T-helper 2 cell (primary cell): Measurements from ENCODE around the gene NUDT5.
"Not testable (repeated sequence)": the region's sequence is repeated elsewhere in the genome, so short reads cannot be mapped to it uniquely, and the experiment has no call there.

Experiments
- DNase-seq, 5 experiments: peaks; one replicate each; pipeline versions ENCODE4 v3.0.0 to v3.0.0-alpha.2; 2012 to 2022

NUDT5 gene

GRCh38 chr10:12202226-12202625 is 6.5 kb upstream of the NUDT5 start:
- DNase-seq: peak in 1 of 5 experiments; percentile 40

GRCh38 chr10:12201543-12201942 is 5.9 kb upstream of the NUDT5 start:
- DNase-seq: peak in 1 of 5 experiments; percentile 79

- no peak for DNase-seq
These were observed 5.2 kb upstream of the NUDT5 start for GRCh38 chr10:12200850-12201249.

GRCh38 chr10:12198156-12198555 is 2.5 kb upstream of the NUDT5 start:
- DNase-seq: peak in 1 of 5 experiments; percentile 87

GRCh38 chr10:12196531-12197211 is 980 bp upstream of the NUDT5 start:
- peak in 1 of 5 experiments; percentile 31 for DNase-seq

- DNase-seq: no peak
These were observed 449 bp downstream of the NUDT5 start for GRCh38 chr10:12195281-12195602.

GRCh38 chr10:12194752-12195271 is 879 bp downstream of the NUDT5 start:
- peak in 3 of 5 experiments; percentile 17 to 70 (median 20) for DNase-seq

- no peak for DNase-seq
These were observed 2.5 kb downstream of the NUDT5 start for GRCh38 chr10:12193193-12193592.

- no peak for DNase-seq
These were observed 4.0 kb downstream of the NUDT5 start for GRCh38 chr10:12191715-12192114.

- DNase-seq: no peak
These were observed 6.3 kb downstream of the NUDT5 start for GRCh38 chr10:12189426-12189825.

- DNase-seq: no peak
These were observed 7.0 kb downstream of the NUDT5 start for GRCh38 chr10:12188656-12189055.

GRCh38 chr10:12187321-12187905 is 8.3 kb downstream of the NUDT5 start:
- DNase-seq: no peak

GRCh38 chr10:12186323-12186722 is 9.4 kb downstream of the NUDT5 start:
- DNase-seq: no peak

GRCh38 chr10:12184165-12184564 is 11.5 kb downstream of the NUDT5 start:
- no peak for DNase-seq

- DNase-seq: peak in 4 of 5 experiments; percentile 34 to 98 (median 62)
These were observed 14.5 kb downstream of the NUDT5 start for GRCh38 chr10:12181065-12181775.

- DNase-seq: no peak
These were observed 15.3 kb downstream of the NUDT5 start for GRCh38 chr10:12180221-12180974.

GRCh38 chr10:12179606-12180170 is 16.0 kb downstream of the NUDT5 start:
- DNase-seq: no peak

GRCh38 chr10:12177642-12178041 is 18.0 kb downstream of the NUDT5 start:
- DNase-seq: no peak

GRCh38 chr10:12171512-12171911 is 24.2 kb downstream of the NUDT5 start:
- not testable (repeated sequence) for DNase-seq

- DNase-seq: no peak
These were observed 29.5 kb downstream of the NUDT5 start for GRCh38 chr10:12165999-12166775.

- DNase-seq: no peak
These were observed 30.7 kb downstream of the NUDT5 start for GRCh38 chr10:12165036-12165435.

GRCh38 chr10:12164085-12164484 is 31.6 kb downstream of the NUDT5 start:
- no peak for DNase-seq
